GDM1 (cell line): ENCODE data around the gene TINCR.
"Not testable (repeated sequence)": the region's sequence is repeated elsewhere in the genome, so short reads cannot be mapped to it uniquely, and the experiment has no call there.

Experiments
- DNase-seq: peaks from one replicate; lab custom pipeline; 2025; lab: John Stamatoyannopoulos, UW

Gene TINCR

GRCh38 chr19:5567360-5567969, at the start of gene TINCR:
TINCR (minus strand) TSS chr19:5567953.
- DNase-seq: no peak

DNA sequence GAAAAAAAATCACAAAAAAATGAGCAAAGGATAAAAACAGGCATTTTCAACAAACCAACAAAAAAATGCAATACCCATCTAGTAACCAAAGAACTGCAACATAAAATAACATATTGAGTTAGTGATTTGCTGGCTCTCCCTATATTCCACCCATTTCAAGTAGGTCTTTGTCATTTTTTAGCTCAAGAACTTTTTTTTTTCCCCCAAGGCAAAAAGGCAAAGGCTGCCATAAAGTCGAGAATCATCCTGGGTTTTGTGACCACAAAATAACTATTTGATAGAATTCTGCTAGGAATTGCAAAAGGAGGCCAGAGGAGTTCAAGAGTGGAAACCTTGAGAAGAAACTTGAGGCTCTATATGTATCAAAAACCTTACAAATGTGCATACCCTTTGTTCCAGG, 49.3 kb upstream of the TINCR start:
- DNase-seq: no peak

- DNase-seq: no peak
Observed at GRCh38 chr19:5615756-5616327, 48.1 kb upstream of the TINCR start.

GRCh38 chr19:5612891-5613865, 45.4 kb upstream of the TINCR start:
- no peak for DNase-seq

GRCh38 chr19:5609881-5610448, 42.2 kb upstream of the TINCR start:
- no peak for DNase-seq

DNA sequence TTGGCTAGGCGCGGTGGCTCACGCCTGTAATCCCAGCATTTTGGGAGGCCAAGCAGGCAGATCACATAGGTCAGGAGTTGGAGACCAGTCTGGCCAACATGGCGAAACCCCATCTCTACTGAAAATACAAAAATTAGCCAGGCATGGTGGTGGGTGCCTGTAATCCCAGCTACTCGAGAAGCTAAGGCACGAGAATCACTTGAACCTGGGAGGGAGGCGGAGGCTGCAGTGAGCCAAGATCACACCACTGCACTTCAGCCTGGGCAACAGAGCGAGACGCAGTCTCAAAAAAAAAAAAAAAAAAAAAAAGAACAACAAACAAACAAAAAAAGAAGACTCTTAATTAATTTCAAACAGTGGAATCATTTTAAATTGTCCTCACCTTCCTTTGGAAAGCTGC, 41.0 kb upstream of the TINCR start:
- DNase-seq: not testable (repeated sequence)

- no peak for DNase-seq
Observed at GRCh38 chr19:5608291-5608690, 40.5 kb upstream of the TINCR start.

GRCh38 chr19:5607318-5608275, 39.8 kb upstream of the TINCR start:
- DNase-seq: no peak

DNA sequence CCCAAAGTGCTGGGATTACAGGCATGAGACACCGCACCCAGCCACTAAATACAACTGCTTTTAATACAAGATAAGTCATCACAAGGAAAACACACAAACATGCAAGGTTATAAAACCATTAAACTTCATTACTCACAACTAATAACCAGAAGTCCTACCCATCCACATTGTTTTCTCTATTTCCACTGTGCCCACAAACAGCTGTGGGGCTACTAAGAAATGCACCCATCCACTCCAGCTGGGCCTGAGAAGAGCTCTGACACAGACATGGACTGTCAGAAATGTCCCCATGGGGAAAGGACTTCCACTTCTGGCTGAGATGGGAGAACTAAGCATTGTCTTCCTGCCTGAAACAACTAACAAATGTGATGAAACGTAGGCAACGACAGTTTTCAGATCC, 37.6 kb upstream of the TINCR start:
- DNase-seq: no peak

DNA sequence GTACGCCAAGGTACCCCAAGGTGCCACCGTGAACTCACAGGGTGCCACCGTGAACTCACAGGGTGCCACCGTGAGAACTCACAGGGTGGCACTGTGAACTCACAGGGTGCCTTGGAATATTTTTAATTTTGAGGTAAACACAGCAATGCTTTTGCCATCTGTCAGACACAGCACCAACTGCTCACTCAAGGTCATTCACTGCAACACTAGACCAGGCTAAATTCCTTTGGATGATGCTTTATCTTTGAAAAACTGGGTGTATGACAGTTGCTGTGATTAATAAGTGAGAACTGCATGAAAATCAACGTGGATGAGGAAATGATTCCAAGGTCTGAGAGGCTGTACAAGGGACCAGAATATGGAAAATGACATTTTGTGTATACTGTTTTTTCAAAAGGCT, 35.9 kb upstream of the TINCR start:
- no peak for DNase-seq

DNA sequence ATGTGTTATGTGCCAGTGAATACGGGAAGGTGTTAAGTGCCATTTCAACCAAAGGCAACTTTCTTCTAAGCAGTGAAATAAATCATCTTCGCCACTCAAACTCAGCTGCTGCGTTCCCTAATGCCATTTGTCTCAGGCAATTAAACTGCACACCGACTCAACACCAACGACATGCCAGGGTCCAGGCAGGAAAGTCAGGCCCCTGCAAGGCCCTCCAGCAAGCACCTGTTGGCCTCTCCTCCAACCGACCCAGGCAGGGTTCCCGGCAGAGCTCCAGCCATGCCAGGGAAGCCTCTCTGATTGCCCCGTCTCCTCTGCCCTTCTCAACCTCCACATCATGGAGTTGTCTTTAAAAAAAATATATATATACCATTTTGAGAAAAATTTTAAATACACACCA, 33.0 kb upstream of the TINCR start:
- no peak for DNase-seq

- no peak for DNase-seq
Observed at GRCh38 chr19:5595745-5596144, 28.0 kb upstream of the TINCR start.

DNA sequence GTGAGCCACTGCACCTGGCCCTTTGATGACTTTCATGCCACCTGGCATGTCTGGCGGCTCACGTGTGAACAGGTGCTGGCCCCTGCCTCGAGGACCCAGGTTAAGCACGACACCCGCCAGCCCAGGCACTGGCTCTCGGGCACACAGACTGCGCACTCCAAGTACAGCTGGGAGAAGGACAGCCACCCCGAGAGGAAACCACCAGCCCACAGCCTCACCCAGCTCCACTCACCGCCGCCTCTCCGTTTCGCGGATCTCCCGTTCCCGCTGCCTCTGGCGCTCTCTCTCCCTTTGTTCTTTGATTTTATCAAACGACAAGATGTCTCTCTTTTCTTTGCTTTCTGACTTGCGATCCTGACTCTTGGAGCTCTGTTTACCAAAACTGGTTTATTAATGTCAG, 27.4 kb upstream of the TINCR start:
- DNase-seq: no peak

GRCh38 chr19:5594521-5594950, 26.8 kb upstream of the TINCR start:
- DNase-seq: no peak

DNA sequence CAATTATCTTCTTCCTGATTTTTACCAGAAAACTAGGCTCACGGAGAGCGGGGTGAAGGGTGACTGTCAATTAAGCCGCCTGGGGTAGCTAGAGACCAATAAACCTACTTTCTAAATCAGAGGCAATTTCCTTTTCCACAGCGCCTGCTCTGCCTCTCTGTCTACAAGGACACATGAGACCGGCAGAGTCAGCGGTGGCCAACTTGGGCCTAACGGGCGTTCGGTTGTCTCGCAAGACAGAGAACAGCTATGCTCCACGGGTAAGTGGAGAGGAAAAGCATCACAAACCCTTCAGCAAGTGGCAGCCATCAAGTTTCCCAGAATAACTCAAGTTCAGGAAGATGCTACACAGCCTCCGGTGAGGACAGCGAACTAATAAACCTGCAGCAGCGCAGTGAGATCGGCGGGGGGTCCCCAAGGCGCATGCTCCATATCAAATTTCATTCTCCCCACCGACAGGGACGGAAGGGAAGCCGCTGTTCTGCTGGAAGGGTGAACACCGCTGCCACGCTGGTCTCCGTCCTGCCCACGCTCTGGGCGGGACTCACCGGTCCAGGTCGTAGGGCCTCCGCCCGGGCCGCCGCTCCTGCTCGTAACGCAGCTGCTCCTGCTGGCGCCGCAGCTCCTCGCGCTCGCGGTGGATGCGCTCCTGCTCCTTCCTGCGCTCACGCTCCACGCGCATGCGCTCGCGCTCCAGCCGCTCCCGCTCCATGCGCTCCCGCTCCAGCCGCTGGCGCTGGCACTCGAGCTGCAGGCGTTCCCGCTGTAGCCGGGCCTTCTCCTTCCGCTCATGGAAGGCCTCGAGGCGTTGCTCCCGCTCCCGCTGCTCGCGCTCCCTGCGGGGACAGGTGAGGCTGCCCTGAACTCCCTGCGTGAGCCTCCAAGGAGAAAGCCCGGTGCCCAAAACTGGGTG, 25.8 kb upstream of the TINCR start:
- DNase-seq: no peak

DNA sequence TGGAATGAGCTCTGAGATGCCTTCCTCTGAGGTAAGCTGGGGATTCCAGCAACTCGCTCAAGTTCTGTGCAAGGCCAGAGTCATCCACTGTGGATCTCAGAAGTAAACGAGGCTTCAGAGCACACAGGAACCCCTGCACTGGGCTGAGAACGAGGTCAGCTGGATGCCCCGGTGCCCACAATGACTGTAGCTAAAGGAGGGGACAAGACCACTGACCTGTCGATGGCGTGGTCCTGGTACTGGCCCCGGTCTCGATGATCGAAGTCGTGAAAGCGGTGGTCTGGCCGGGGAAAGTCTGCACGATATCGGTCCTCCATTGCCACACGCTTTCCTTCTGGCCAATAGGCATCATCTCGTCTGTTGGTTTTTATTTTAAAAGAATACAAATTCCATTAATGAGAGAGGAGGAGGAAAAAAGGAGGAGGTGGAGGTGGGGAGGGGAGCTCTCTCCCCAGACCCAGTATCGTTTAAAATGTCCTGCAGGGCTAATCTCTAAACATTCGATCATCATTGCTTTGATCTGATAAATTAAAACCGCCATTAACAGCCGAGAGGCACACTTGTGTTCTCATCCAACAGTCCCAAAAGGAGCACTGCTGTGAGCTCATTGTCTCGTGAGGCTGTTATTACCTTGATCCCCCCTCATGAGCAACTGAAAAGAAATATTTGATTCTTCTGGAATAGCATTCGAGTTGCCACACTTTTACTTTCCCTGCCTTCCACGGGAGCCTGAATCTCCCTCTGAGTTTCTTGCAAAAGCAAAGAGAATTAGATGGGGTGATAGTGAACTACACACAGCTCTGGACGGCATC, 25.0 kb upstream of the TINCR start:
- no peak for DNase-seq

GRCh38 chr19:5591476-5591875, 23.7 kb upstream of the TINCR start:
- no peak for DNase-seq

DNA sequence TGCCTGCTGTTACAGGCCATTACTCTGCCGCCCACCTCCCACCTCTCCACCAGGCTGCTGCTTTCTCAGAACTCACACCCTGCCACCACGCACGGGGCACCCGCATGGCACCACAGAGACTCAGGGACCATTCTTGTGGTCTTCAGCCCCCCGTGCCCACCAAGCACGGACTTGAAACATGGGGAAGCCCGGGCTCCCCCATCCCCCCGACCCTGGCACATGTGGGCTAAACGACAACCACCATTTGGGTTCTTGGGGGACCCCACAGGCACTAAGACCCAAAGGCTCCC, 23.1 kb upstream of the TINCR start:
- no peak for DNase-seq

- no peak for DNase-seq
Observed at GRCh38 chr19:5590151-5590864, 22.6 kb upstream of the TINCR start.
